Measurements from ENCODE around the gene TARS1. TPM values are rescaled to one million over a fixed set of nuclear protein-coding genes. Genes with fewer than 3 reads are reported as not detected.
A peak's percentile ranks its signal among the peaks of the same experiment; 100 is the strongest.

The TARS1 gene
- total RNA-seq, 4 donors from 2014 or later, result 27.7 to 64.2 (median 56.9) TPM

DNA sequence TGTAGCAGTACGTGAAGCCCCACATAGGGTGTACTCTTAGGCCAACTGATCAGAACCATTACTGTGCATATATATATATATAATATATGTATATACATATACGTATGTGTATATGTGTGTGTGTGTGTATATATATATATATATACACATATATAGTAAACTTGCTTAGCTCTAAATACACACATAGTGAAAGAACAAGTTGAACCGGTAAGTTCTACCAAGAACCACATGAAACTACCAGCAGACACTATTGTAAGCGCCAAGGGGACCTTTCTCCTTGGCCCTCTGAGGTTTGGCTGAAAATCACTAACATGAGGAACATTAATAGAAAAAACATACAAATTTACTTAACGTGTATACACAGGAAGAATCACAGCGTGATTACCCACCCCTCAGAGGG, 1.8 kb upstream of the TARS1 start:
- H3K4me3 ChIP-seq, result no peak overlapping the region
- H3K27ac ChIP-seq, result no peak overlapping the region
- H3K4me1 ChIP-seq, result peaks cover 0 to 45% (median 14%) of the 10 kb centered on the region in 4 donors
- H3K9me3 ChIP-seq, result no peaks in the 10 kb centered on the region
- 66 to 76% methylated on average over 6 of the region's 6 CpGs for WGBS, 2 donors
- TF ChIP-seq, protein P1, sequence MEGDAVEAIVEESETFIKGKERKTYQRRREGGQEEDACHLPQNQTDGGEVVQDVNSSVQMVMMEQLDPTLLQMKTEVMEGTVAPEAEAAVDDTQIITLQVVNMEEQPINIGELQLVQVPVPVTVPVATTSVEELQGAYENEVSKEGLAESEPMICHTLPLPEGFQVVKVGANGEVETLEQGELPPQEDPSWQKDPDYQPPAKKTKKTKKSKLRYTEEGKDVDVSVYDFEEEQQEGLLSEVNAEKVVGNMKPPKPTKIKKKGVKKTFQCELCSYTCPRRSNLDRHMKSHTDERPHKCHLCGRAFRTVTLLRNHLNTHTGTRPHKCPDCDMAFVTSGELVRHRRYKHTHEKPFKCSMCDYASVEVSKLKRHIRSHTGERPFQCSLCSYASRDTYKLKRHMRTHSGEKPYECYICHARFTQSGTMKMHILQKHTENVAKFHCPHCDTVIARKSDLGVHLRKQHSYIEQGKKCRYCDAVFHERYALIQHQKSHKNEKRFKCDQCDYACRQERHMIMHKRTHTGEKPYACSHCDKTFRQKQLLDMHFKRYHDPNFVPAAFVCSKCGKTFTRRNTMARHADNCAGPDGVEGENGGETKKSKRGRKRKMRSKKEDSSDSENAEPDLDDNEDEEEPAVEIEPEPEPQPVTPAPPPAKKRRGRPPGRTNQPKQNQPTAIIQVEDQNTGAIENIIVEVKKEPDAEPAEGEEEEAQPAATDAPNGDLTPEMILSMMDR (IDR thresholded peaks at IDR 0.05), result no peak
- TF ChIP-seq POLR2A (IDR thresholded peaks at IDR 0.05), result no peak
- TF ChIP-seq EP300 (IDR thresholded peaks at IDR 0.05), result no peak
- DNase-seq (ENCODE audit: low spot score in 2 of 2), result no peak
- no peaks in the 10 kb centered on the region for H3K27me3 ChIP-seq
- H3K36me3 ChIP-seq, result no peaks in the 10 kb centered on the region

DNA sequence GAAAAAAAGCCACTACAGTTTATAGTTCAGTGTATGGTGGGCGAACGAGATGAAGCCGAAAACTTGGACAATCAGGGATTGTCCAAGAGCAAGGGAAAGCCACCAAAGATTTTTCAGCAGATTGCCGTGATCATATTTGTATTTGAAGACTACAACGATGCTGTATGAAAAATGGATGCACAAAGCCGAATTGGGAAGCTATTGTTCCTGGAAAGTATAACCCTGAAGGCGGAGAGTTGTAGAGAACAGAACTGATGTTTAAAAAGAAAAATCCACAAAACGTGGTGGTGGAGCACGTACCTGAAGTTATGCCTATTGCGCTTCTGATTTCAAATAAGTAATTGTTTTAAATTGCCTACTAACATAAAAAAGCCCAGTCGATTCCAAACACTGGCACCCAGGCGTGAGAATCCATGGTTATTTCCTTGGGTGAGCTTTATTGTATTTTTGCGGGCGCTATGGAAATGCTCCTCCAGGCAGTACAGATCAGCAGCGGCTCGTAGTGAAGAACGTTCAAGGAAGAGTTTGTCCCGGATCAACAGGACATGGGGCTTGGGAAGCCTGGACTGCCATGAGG, 772 bp upstream of the TARS1 start:
- TF ChIP-seq EP300 (IDR thresholded peaks at IDR 0.05) (no peak), POLR2A (IDR thresholded peaks at IDR 0.05) (no peak)
- TF ChIP-seq, protein P1 (IDR thresholded peaks at IDR 0.05), result no peak
- Histone ChIP-seq H3K4me1 (peaks cover 0 to 55% (median 17%) of the 10 kb centered on the region in 4 donors), H3K27ac (peak overlapping the region; percentile 81 to 95 (median 92)), H3K4me3 (peak overlapping the region; percentile 58 to 85 (median 72)), H3K36me3 (no peaks in the 10 kb centered on the region), H3K27me3 (no peaks in the 10 kb centered on the region), H3K9me3 (no peaks in the 10 kb centered on the region)
- no peak for DNase-seq (ENCODE audit: low spot score in 2 of 2)
- WGBS, 2 donors, result 2 to 5% methylated on average over 18 of the region's 18 CpGs

DNA sequence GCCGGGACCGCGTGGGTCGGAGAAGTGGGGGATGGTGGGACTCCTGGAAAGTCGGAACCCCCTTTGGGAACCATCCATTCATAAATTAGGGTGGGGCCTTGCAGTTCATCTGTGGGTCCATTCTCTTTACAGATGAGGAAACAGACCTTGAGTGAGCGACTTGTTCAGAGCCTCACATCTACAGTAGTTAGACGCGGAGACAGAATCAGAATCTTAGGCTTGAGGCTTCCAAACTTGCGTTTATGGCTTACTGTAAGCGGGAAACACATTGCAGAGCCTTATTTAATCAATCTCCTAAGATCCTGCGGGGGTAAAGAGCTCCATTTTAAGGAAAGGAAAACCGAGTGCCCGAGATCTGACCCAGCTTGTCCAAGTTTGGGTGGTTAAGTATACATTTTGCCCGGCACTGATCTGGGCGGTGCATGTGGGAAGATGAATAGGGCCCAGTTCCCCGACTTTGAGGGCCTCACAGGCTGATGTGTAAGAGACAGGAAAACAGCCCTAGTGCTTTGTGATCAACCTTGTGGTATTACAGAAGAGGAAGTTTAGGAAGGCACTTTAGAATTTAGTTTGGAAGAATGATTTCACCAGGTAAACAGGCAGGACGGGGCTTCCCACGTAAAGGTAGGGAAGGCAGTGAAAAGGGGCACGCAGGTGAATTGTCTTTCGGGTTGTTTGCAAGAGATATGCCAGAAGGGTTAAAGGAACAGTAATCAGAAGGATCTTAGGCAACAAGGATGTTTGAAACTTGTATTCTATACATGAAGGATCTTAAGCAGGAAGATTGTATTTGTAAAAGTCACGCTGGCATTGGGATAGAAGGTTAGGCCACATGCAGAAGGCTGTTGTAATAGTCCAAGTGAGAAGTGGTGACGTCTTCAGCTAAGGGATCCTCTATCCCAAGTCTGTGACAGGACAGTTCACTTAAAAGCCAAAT, 744 bp downstream of the TARS1 start:
- 3% methylated on average over 18 to 22 of the region's 22 CpGs for WGBS, 2 donors
- Histone ChIP-seq H3K27me3 (no peaks in the 10 kb centered on the region), H3K9me3 (no peaks in the 10 kb centered on the region), H3K4me3 (peak overlapping the region; percentile 58 to 85 (median 72)), H3K27ac (peak overlapping the region; percentile 81 to 95 (median 92)), H3K36me3 (peaks cover 0 to 13% (median 0%) of the 10 kb centered on the region in 3 donors), H3K4me1 (peaks cover 0 to 64% (median 17%) of the 10 kb centered on the region in 4 donors)
- peak in 1 of 2 donors; percentile 21 for DNase-seq (ENCODE audit: low spot score in 2 of 2)
- no peak for TF ChIP-seq EP300 (IDR thresholded peaks at IDR 0.05)
- TF ChIP-seq POLR2A (IDR thresholded peaks at IDR 0.05), result no peak
- TF ChIP-seq, protein P1 (IDR thresholded peaks at IDR 0.05), result no peak

DNA sequence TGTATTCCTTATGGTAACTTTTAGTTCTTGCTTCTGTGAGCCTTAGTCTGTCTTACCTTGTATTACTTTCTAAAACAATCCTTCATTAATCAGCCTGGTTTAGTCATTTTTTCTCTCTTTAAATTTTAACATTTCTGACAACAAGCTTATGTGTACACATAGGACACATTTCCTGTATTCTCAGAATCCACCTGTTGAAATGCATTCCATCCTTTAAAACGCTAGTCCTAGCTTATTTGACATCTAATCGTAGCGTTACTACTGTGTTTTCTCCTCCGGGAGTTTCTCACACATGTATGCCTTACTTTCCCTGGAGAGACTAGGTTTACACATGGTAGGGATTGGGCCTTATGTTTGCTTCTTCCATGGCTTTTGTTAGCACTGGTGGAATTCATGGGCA, 3.8 kb downstream of the TARS1 start:
- Histone ChIP-seq H3K36me3 (peaks cover 0 to 39% (median 3%) of the 10 kb centered on the region in 3 donors), H3K4me1 (peaks cover 0 to 64% (median 14%) of the 10 kb centered on the region in 4 donors), H3K27me3 (no peaks in the 10 kb centered on the region), H3K4me3 (no peak overlapping the region), H3K27ac (no peak overlapping the region), H3K9me3 (no peaks in the 10 kb centered on the region)
- 79 to 85% methylated on average over 4 of the region's 4 CpGs for WGBS, 2 donors
- no peak for DNase-seq (ENCODE audit: low spot score in 2 of 2)
- TF ChIP-seq POLR2A (IDR thresholded peaks at IDR 0.05) (no peak), EP300 (IDR thresholded peaks at IDR 0.05) (no peak)
- TF ChIP-seq, protein P1 (IDR thresholded peaks at IDR 0.05), result no peak

DNA sequence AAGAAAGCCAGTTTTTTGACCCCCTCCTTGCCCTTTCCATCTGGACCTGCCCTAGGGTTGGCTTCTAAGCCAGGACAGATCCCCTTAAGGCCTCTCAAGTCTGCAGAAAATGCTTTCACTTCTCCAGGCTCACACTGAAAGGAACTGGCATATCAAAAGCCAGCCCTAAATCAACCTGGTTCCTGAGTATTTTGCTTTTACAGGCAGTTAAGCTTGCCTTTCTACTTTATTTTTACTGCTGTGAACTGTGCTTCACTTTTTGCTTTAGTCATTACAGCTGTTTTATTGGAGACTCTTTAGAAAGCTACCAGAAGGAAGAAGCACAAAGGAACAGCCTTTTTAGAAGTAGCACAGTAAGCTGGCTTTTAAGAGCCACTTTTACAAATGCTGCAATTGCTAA, 5.0 kb downstream of the TARS1 start:
- H3K4me1 ChIP-seq, result peaks cover 0 to 59% (median 12%) of the 10 kb centered on the region in 4 donors
- no peak for DNase-seq (ENCODE audit: low spot score in 2 of 2)
- H3K9me3 ChIP-seq, result no peaks in the 10 kb centered on the region
- peaks cover 0 to 52% (median 3%) of the 10 kb centered on the region in 3 donors for H3K36me3 ChIP-seq
- TF ChIP-seq, protein P1 (IDR thresholded peaks at IDR 0.05), result no peak
- TF ChIP-seq POLR2A (IDR thresholded peaks at IDR 0.05) (no peak), EP300 (IDR thresholded peaks at IDR 0.05) (no peak)
- H3K27me3 ChIP-seq, result no peaks in the 10 kb centered on the region
- H3K4me3 ChIP-seq, result no peak overlapping the region
- H3K27ac ChIP-seq, result no peak overlapping the region

Measured in tibial nerve (tissue), 4 donors.